ENCODE results near the gene PRLR.

PRLR gene

GRCh38 chr5:35091704-35092103 is 138.6 kb downstream of the PRLR start:
- Histone ChIP-seq H3K4me3 (ENCODE audit: low read length) (no peak overlapping the region), H3K4me1 (ENCODE audit: control insufficient read depth, low read depth, low read length) (no peaks in the 10 kb centered on the region), H3K27me3 (ENCODE audit: control insufficient read depth, insufficient read depth, low read length) (no peaks in the 10 kb centered on the region), H3K9me3 (ENCODE audit: control insufficient read depth, low read depth, low read length) (no peaks in the 10 kb centered on the region), H3K9ac (ENCODE audit: low read length) (no peak overlapping the region), H3K27ac (ENCODE audit: low read length) (no peak overlapping the region), H3K36me3 (ENCODE audit: control insufficient read depth, low read depth, low read length) (no peaks in the 10 kb centered on the region)

- Histone ChIP-seq H3K27me3 (ENCODE audit: control insufficient read depth, insufficient read depth, low read length) (no peaks in the 10 kb centered on the region), H3K4me3 (ENCODE audit: low read length) (no peak overlapping the region), H3K9ac (ENCODE audit: low read length) (no peak overlapping the region), H3K27ac (ENCODE audit: low read length) (no peak overlapping the region), H3K36me3 (ENCODE audit: control insufficient read depth, low read depth, low read length) (no peaks in the 10 kb centered on the region), H3K9me3 (ENCODE audit: control insufficient read depth, low read depth, low read length) (no peaks in the 10 kb centered on the region), H3K4me1 (ENCODE audit: control insufficient read depth, low read depth, low read length) (no peaks in the 10 kb centered on the region)
These were observed 140.7 kb downstream of the PRLR start for GRCh38 chr5:35089334-35090314.

- no peak overlapping the region for H3K27ac ChIP-seq (ENCODE audit: low read length)
- no peaks in the 10 kb centered on the region for H3K4me1 ChIP-seq (ENCODE audit: control insufficient read depth, low read depth, low read length)
These were observed 142.3 kb downstream of the PRLR start for GRCh38 chr5:35087991-35088390.

GRCh38 chr5:35083150-35083549 is 147.1 kb downstream of the PRLR start:
- H3K9ac ChIP-seq (ENCODE audit: low read length): no peak overlapping the region
- H3K27me3 ChIP-seq (ENCODE audit: control insufficient read depth, insufficient read depth, low read length): no peaks in the 10 kb centered on the region
- H3K36me3 ChIP-seq (ENCODE audit: control insufficient read depth, low read depth, low read length): no peaks in the 10 kb centered on the region
- H3K4me1 ChIP-seq (ENCODE audit: control insufficient read depth, low read depth, low read length): no peaks in the 10 kb centered on the region
- H3K27ac ChIP-seq (ENCODE audit: low read length): no peak overlapping the region
- H3K9me3 ChIP-seq (ENCODE audit: control insufficient read depth, low read depth, low read length): no peaks in the 10 kb centered on the region
- no peak overlapping the region for H3K4me3 ChIP-seq (ENCODE audit: low read length)

More at GRCh38 chr5:35087991-35088390, 142.3 kb downstream of the PRLR start:
- H3K36me3 ChIP-seq (ENCODE audit: control insufficient read depth, low read depth, low read length): no peaks in the 10 kb centered on the region
- H3K9ac ChIP-seq (ENCODE audit: low read length): no peak overlapping the region
- H3K9me3 ChIP-seq (ENCODE audit: control insufficient read depth, low read depth, low read length): no peaks in the 10 kb centered on the region
- H3K4me3 ChIP-seq (ENCODE audit: low read length): no peak overlapping the region
- H3K27me3 ChIP-seq (ENCODE audit: control insufficient read depth, insufficient read depth, low read length): no peaks in the 10 kb centered on the region

- Histone ChIP-seq H3K4me3 (ENCODE audit: low read length) (no peak overlapping the region), H3K4me1 (ENCODE audit: control insufficient read depth, low read depth, low read length) (no peaks in the 10 kb centered on the region), H3K9ac (ENCODE audit: low read length) (no peak overlapping the region), H3K27me3 (ENCODE audit: control insufficient read depth, insufficient read depth, low read length) (no peaks in the 10 kb centered on the region), H3K9me3 (ENCODE audit: control insufficient read depth, low read depth, low read length) (no peaks in the 10 kb centered on the region), H3K27ac (ENCODE audit: low read length) (no peak overlapping the region), H3K36me3 (ENCODE audit: control insufficient read depth, low read depth, low read length) (no peaks in the 10 kb centered on the region)
These were observed 147.8 kb downstream of the PRLR start for GRCh38 chr5:35082530-35082929.

GRCh38 chr5:35081134-35081533 is 149.2 kb downstream of the PRLR start:
- H3K4me3 ChIP-seq (ENCODE audit: low read length): no peak overlapping the region
- no peaks in the 10 kb centered on the region for H3K4me1 ChIP-seq (ENCODE audit: control insufficient read depth, low read depth, low read length)
- no peak overlapping the region for H3K27ac ChIP-seq (ENCODE audit: low read length)
- no peaks in the 10 kb centered on the region for H3K36me3 ChIP-seq (ENCODE audit: control insufficient read depth, low read depth, low read length)
- no peak overlapping the region for H3K9ac ChIP-seq (ENCODE audit: low read length)
- no peaks in the 10 kb centered on the region for H3K27me3 ChIP-seq (ENCODE audit: control insufficient read depth, insufficient read depth, low read length)
- no peaks in the 10 kb centered on the region for H3K9me3 ChIP-seq (ENCODE audit: control insufficient read depth, low read depth, low read length)

GRCh38 chr5:35073160-35073559 is 157.1 kb downstream of the PRLR start:
- H3K4me3 ChIP-seq (ENCODE audit: low read length): no peak overlapping the region
- no peaks in the 10 kb centered on the region for H3K9me3 ChIP-seq (ENCODE audit: control insufficient read depth, low read depth, low read length)
- no peaks in the 10 kb centered on the region for H3K27me3 ChIP-seq (ENCODE audit: control insufficient read depth, insufficient read depth, low read length)
- no peak overlapping the region for H3K9ac ChIP-seq (ENCODE audit: low read length)
- H3K27ac ChIP-seq (ENCODE audit: low read length): no peak overlapping the region
- no peaks in the 10 kb centered on the region for H3K4me1 ChIP-seq (ENCODE audit: control insufficient read depth, low read depth, low read length)
- no peaks in the 10 kb centered on the region for H3K36me3 ChIP-seq (ENCODE audit: control insufficient read depth, low read depth, low read length)

GRCh38 chr5:35069188-35069587 is 161.1 kb downstream of the PRLR start:
- no peak overlapping the region for H3K27ac ChIP-seq (ENCODE audit: low read length)
- H3K36me3 ChIP-seq (ENCODE audit: control insufficient read depth, low read depth, low read length): no peaks in the 10 kb centered on the region
- H3K9ac ChIP-seq (ENCODE audit: low read length): no peak overlapping the region
- H3K9me3 ChIP-seq (ENCODE audit: control insufficient read depth, low read depth, low read length): no peaks in the 10 kb centered on the region
- no peaks in the 10 kb centered on the region for H3K27me3 ChIP-seq (ENCODE audit: control insufficient read depth, insufficient read depth, low read length)
- H3K4me3 ChIP-seq (ENCODE audit: low read length): no peak overlapping the region
- no peaks in the 10 kb centered on the region for H3K4me1 ChIP-seq (ENCODE audit: control insufficient read depth, low read depth, low read length)

- H3K9me3 ChIP-seq (ENCODE audit: control insufficient read depth, low read depth, low read length): no peaks in the 10 kb centered on the region
- no peaks in the 10 kb centered on the region for H3K36me3 ChIP-seq (ENCODE audit: control insufficient read depth, low read depth, low read length)
- H3K27ac ChIP-seq (ENCODE audit: low read length): no peak overlapping the region
- no peaks in the 10 kb centered on the region for H3K27me3 ChIP-seq (ENCODE audit: control insufficient read depth, insufficient read depth, low read length)
- no peaks in the 10 kb centered on the region for H3K4me1 ChIP-seq (ENCODE audit: control insufficient read depth, low read depth, low read length)
- H3K4me3 ChIP-seq (ENCODE audit: low read length): no peak overlapping the region
- H3K9ac ChIP-seq (ENCODE audit: low read length): no peak overlapping the region
These were observed 162.3 kb downstream of the PRLR start for GRCh38 chr5:35067985-35068384.

GRCh38 chr5:35066260-35066795 is 164.0 kb downstream of the PRLR start:
- Histone ChIP-seq H3K27ac (ENCODE audit: low read length) (no peak overlapping the region), H3K4me1 (ENCODE audit: control insufficient read depth, low read depth, low read length) (no peaks in the 10 kb centered on the region), H3K9ac (ENCODE audit: low read length) (no peak overlapping the region), H3K27me3 (ENCODE audit: control insufficient read depth, insufficient read depth, low read length) (no peaks in the 10 kb centered on the region), H3K36me3 (ENCODE audit: control insufficient read depth, low read depth, low read length) (no peaks in the 10 kb centered on the region), H3K9me3 (ENCODE audit: control insufficient read depth, low read depth, low read length) (no peaks in the 10 kb centered on the region), H3K4me3 (ENCODE audit: low read length) (no peak overlapping the region)

- H3K9ac ChIP-seq (ENCODE audit: low read length): no peak overlapping the region
- H3K4me3 ChIP-seq (ENCODE audit: low read length): no peak overlapping the region
- H3K27me3 ChIP-seq (ENCODE audit: control insufficient read depth, insufficient read depth, low read length): no peaks in the 10 kb centered on the region
- no peaks in the 10 kb centered on the region for H3K9me3 ChIP-seq (ENCODE audit: control insufficient read depth, low read depth, low read length)
- no peaks in the 10 kb centered on the region for H3K4me1 ChIP-seq (ENCODE audit: control insufficient read depth, low read depth, low read length)
- H3K36me3 ChIP-seq (ENCODE audit: control insufficient read depth, low read depth, low read length): no peaks in the 10 kb centered on the region
- H3K27ac ChIP-seq (ENCODE audit: low read length): no peak overlapping the region
These were observed 166.9 kb downstream of the PRLR start for GRCh38 chr5:35063414-35063813.
